Loucy (cell line): ENCODE data around the gene GABRG3.
"Not testable (repeated sequence)": the region's sequence is repeated elsewhere in the genome, so short reads cannot be mapped to it uniquely, and the experiment has no call there.

Source experiments
- H2AFZ ChIP-seq: fragments of 200-600 bp; sonication (generic); 2 replicates; pipeline ENCODE4 v1.6.0; 2016; ENCODE audit warnings: antibody characterized with exemption, mild to moderate bottlenecking, low read length, moderate library complexity
- H3F3A ChIP-seq: fragments of 200-600 bp; 2 replicates; pipeline ENCODE4 v1.6.0; 2016; ENCODE audit warnings: antibody characterized with exemption, low read depth, mild to moderate bottlenecking
- H3K27me3 ChIP-seq: fragments of 200-600 bp; sonication (generic); 2 replicates; pipeline ENCODE4 v1.6.1; 2014; ENCODE audit warnings: low read length, mild to moderate bottlenecking; ENCODE audit not compliant: insufficient read depth, poor library complexity, severe bottlenecking
- H3K36me3 ChIP-seq: fragments of 200-600 bp; sonication (generic); 2 replicates; pipeline ENCODE4 v1.6.1; 2016; ENCODE audit warnings: low read length; ENCODE audit not compliant: insufficient read depth
- H3K4me1 ChIP-seq: fragments of 200-600 bp; sonication (generic); 2 replicates; pipeline ENCODE4 v1.5.1; 2014; ENCODE audit warnings: low read length, mild to moderate bottlenecking; ENCODE audit not compliant: insufficient read depth, poor library complexity, severe bottlenecking
- H3K4me2 ChIP-seq: fragments of 200-600 bp; sonication (generic); 2 replicates; pipeline ENCODE4 v1.6.0; 2014; ENCODE audit warnings: antibody characterized with exemption, low read length, low read depth, mild to moderate bottlenecking; ENCODE audit not compliant: poor library complexity, severe bottlenecking
- H3K4me3 ChIP-seq: fragments of 200-600 bp; sonication (generic); 2 replicates; pipeline ENCODE4 v1.5.1; 2014; ENCODE audit warnings: low read length, mild to moderate bottlenecking, mixed read lengths; ENCODE audit not compliant: poor library complexity, severe bottlenecking
- H3K79me2 ChIP-seq: fragments of 200-600 bp; sonication (generic); 2 replicates; pipeline ENCODE4 v1.6.1; 2014; ENCODE audit warnings: low read length; ENCODE audit not compliant: insufficient read depth
- H3K9ac ChIP-seq: fragments of 200-600 bp; sonication (generic); 2 replicates; pipeline ENCODE4 v1.6.0; 2014; ENCODE audit warnings: mild to moderate bottlenecking, low read depth, low read length, moderate library complexity; ENCODE audit not compliant: poor library complexity, severe bottlenecking
- H3K9me2 ChIP-seq: fragments of 200-600 bp; sonication (generic); replicated peaks from 2 replicates; pipeline ENCODE4 v1.6.1; 2016; ENCODE audit warnings: low read depth, low read length, mixed read lengths
- H3K9me3 ChIP-seq: fragments of 200-600 bp; sonication (generic); 2 replicates; pipeline ENCODE4 v1.6.1; 2014; ENCODE audit warnings: mild to moderate bottlenecking, antibody characterized with exemption, low read length, low read depth; ENCODE audit not compliant: insufficient read depth
- H4K20me1 ChIP-seq: fragments of 200-600 bp; sonication (generic); 2 replicates; pipeline ENCODE4 v1.6.0; 2014; ENCODE audit warnings: antibody characterized with exemption, low read length, mild to moderate bottlenecking; ENCODE audit not compliant: insufficient read depth, poor library complexity, severe bottlenecking
- CTCF ChIP-seq: fragments of 200-600 bp; sonication (generic); conservative IDR thresholded peaks from 2 replicates; pipeline ENCODE4 v1.5.1; 2014; ENCODE audit warnings: mild to moderate bottlenecking, antibody characterized with exemption, low read length
- EZH2phosphoT487 ChIP-seq: fragments of 200-600 bp; IDR thresholded peaks from 2 replicates; pipeline ENCODE4 v1.6.1; 2018; ENCODE audit warnings: antibody characterized with exemption, mild to moderate bottlenecking, moderate library complexity, borderline replicate concordance

GABRG3 gene

GRCh38 chr15:27360316-27360715, 389.3 kb downstream of the GABRG3 start:
- Histone ChIP-seq H2AFZ (no peak overlapping the region), H4K20me1 (no peaks in the 10 kb centered on the region), H3K4me1 (no peaks in the 10 kb centered on the region), H3K36me3 (no peaks in the 10 kb centered on the region), H3K4me2 (no peak overlapping the region), H3K4me3 (no peak overlapping the region), H3K9me2 (no peaks in the 10 kb centered on the region), H3F3A (no peaks in the 10 kb centered on the region), H3K27me3 (no peaks in the 10 kb centered on the region), H3K79me2 (no peaks in the 10 kb centered on the region), H3K9me3 (peaks cover 1% of the 10 kb centered on the region; the same call in 1 of the 2 replicates), H3K9ac (no peak overlapping the region)
- TF ChIP-seq CTCF: no peak
- no peak for TF ChIP-seq EZH2phosphoT487

- Histone ChIP-seq H3K27me3 (no peaks in the 10 kb centered on the region), H3K9me2 (no peaks in the 10 kb centered on the region), H3K9me3 (no peaks in the 10 kb centered on the region; the same call in 1 of the 2 replicates), H4K20me1 (no peaks in the 10 kb centered on the region), H3K4me2 (no peak overlapping the region), H3F3A (no peaks in the 10 kb centered on the region), H3K36me3 (no peaks in the 10 kb centered on the region), H2AFZ (no peak overlapping the region), H3K79me2 (no peaks in the 10 kb centered on the region), H3K9ac (no peak overlapping the region), H3K4me1 (no peaks in the 10 kb centered on the region), H3K4me3 (no peak overlapping the region)
- TF ChIP-seq CTCF (no peak), EZH2phosphoT487 (no peak)
Measured at GRCh38 chr15:27361438-27361837, 390.5 kb downstream of the GABRG3 start.

GRCh38 chr15:27365456-27365855, 394.5 kb downstream of the GABRG3 start:
- no peaks in the 10 kb centered on the region for H4K20me1 ChIP-seq
- TF ChIP-seq EZH2phosphoT487 (no peak), CTCF (no peak)
- no peaks in the 10 kb centered on the region for H3K36me3 ChIP-seq
- no peaks in the 10 kb centered on the region for H3K79me2 ChIP-seq
- no peak overlapping the region for H3K9ac ChIP-seq
- no peaks in the 10 kb centered on the region for H3K4me1 ChIP-seq
- H3K9me3 ChIP-seq: no peaks in the 10 kb centered on the region; the same call in 1 of the 2 replicates
- H3K27me3 ChIP-seq: no peaks in the 10 kb centered on the region
- H2AFZ ChIP-seq: no peak overlapping the region
- no peak overlapping the region for H3K4me2 ChIP-seq
- H3K9me2 ChIP-seq: no peaks in the 10 kb centered on the region
- H3K4me3 ChIP-seq: no peak overlapping the region
- no peaks in the 10 kb centered on the region for H3F3A ChIP-seq

GRCh38 chr15:27377391-27377790, 406.4 kb downstream of the GABRG3 start:
- not testable (repeated sequence) for H3K9ac ChIP-seq, H3K9me3 ChIP-seq, H3K4me3 ChIP-seq, H3K27me3 ChIP-seq, H3K79me2 ChIP-seq, H3K9me2 ChIP-seq, H3K4me2 ChIP-seq, H2AFZ ChIP-seq, H4K20me1 ChIP-seq, H3K4me1 ChIP-seq, H3F3A ChIP-seq, H3K36me3 ChIP-seq
